Endothelial cell (in vitro differentiated cells): ENCODE data around the gene RHOU. TPM values are rescaled to one million over a fixed set of nuclear protein-coding genes. Genes with fewer than 3 reads are reported as not detected.

Experiments used
- DNase-seq: peaks from one replicate; pipeline ENCODE4 v3.0.0; 2021; ENCODE audit warnings: low spot score
- H3K27ac Mint-ChIP-seq: one replicate; pipeline ENCODE4 v1.8.0; 2021; ENCODE audit warnings: mixed read lengths, inconsistent platforms; ENCODE audit not compliant: unreplicated experiment
- H3K27me3 Mint-ChIP-seq: one replicate; pipeline ENCODE4 v1.8.0; 2021; ENCODE audit warnings: mild to moderate bottlenecking, moderate library complexity, mixed read lengths, inconsistent platforms; ENCODE audit not compliant: unreplicated experiment
- H3K36me3 Mint-ChIP-seq: one replicate; pipeline ENCODE4 v1.8.0; 2021; ENCODE audit warnings: mild to moderate bottlenecking, low read depth, mixed read lengths, inconsistent platforms; ENCODE audit not compliant: unreplicated experiment
- H3K4me1 Mint-ChIP-seq: one replicate; pipeline ENCODE4 v1.8.0; 2021; ENCODE audit warnings: mild to moderate bottlenecking, mixed read lengths, inconsistent platforms; ENCODE audit not compliant: unreplicated experiment
- H3K4me3 Mint-ChIP-seq: one replicate; pipeline ENCODE4 v1.8.0; 2021; ENCODE audit warnings: mild to moderate bottlenecking, mixed read lengths, inconsistent platforms; ENCODE audit not compliant: unreplicated experiment
- H3K9me3 Mint-ChIP-seq: one replicate; pipeline ENCODE4 v1.8.0; 2021; ENCODE audit warnings: mixed read lengths, inconsistent platforms; ENCODE audit not compliant: unreplicated experiment
- total RNA-seq: library from RNA; stranded (reverse); fragmentation: NEBNext Ultra II Directional; extraction: Animal tissue kit (Norgen Biotek cat#: 25700); gene quantifications from one replicate; pipeline ENCODE4 v1.2.1, GENCODE V29; 2021; ENCODE audit not compliant: unreplicated experiment
- TF ChIP-seq, protein P1 (sequence below): fragments of 200-600 bp; sonication (generic); IDR thresholded peaks from one replicate; pipeline ENCODE4 v1.5.0; 2021; ENCODE audit warnings: antibody characterized with exemption; ENCODE audit not compliant: unreplicated experiment

RHOU gene
- total RNA-seq, 1 donor from 2014 or later: 10.2 TPM

DNA sequence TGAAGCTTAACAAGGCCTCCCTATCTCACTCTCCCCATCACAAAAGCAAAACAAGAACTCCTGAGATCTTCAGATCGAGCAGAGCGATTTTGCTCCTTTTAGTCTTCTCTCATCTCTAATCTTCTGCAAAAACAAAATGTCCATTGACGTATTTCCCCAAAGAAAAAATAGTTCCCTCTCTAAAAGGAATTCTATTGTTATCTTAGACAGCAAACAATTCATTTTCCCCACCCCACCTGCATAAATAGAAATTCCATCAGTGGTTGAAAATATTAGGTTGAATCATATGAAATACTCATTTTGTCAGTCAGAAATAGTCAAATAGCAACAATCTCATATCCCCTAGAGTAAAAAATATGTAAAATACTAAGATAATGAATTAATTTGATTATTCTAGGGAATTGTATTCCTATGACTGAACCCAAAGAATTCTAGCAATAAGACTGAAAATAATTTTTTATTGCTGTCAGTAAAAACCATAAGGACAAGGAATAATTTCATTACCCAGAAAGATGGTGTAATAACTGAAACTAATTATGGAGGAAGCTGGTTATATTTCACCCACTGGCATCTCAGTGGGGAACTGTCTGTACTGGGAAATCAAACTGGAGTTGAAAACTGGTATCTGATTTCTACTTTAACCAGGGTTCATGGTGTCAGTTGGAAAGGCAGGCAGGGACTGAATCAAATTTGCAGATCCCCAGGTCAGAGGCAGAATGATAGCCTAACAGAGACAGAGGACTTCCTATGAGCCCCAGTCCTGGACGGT, 51.3 kb downstream of the RHOU start:
- Mint-ChIP-seq H3K27me3 (peaks cover 3% of the 10 kb centered on the region), H3K4me3 (no peak overlapping the region), H3K27ac (no peak overlapping the region), H3K4me1 (peaks cover 3% of the 10 kb centered on the region), H3K9me3 (no peaks in the 10 kb centered on the region), H3K36me3 (no peaks in the 10 kb centered on the region)
- TF ChIP-seq, protein P1, sequence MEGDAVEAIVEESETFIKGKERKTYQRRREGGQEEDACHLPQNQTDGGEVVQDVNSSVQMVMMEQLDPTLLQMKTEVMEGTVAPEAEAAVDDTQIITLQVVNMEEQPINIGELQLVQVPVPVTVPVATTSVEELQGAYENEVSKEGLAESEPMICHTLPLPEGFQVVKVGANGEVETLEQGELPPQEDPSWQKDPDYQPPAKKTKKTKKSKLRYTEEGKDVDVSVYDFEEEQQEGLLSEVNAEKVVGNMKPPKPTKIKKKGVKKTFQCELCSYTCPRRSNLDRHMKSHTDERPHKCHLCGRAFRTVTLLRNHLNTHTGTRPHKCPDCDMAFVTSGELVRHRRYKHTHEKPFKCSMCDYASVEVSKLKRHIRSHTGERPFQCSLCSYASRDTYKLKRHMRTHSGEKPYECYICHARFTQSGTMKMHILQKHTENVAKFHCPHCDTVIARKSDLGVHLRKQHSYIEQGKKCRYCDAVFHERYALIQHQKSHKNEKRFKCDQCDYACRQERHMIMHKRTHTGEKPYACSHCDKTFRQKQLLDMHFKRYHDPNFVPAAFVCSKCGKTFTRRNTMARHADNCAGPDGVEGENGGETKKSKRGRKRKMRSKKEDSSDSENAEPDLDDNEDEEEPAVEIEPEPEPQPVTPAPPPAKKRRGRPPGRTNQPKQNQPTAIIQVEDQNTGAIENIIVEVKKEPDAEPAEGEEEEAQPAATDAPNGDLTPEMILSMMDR: no peak
- no peak for DNase-seq

DNA sequence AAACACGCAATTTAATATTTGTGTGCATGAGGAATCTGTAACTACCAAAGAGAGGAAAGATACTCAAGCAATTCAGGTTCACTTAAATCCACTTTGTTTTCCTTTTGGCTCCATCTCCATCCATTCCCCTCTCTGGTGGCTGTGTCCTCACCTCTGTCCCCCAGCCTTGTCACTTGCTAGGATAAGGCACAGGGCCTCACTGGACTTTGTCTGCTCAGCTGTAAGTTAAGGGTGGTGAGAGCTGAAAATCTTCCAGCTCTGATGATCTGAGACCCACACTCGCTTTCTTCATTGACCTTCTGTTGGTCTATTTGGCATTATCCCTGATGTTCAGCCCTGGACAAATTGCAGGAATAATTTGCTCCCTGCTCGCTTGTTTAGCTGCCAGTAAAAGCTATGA, 56.5 kb downstream of the RHOU start:
- TF ChIP-seq, protein P1: no peak
- no peak overlapping the region for H3K27ac Mint-ChIP-seq
- no peaks in the 10 kb centered on the region for H3K9me3 Mint-ChIP-seq
- H3K4me1 Mint-ChIP-seq: peaks cover 3% of the 10 kb centered on the region
- no peak for DNase-seq
- no peaks in the 10 kb centered on the region for H3K36me3 Mint-ChIP-seq
- H3K4me3 Mint-ChIP-seq: no peak overlapping the region
- H3K27me3 Mint-ChIP-seq: peaks cover 3% of the 10 kb centered on the region

DNA sequence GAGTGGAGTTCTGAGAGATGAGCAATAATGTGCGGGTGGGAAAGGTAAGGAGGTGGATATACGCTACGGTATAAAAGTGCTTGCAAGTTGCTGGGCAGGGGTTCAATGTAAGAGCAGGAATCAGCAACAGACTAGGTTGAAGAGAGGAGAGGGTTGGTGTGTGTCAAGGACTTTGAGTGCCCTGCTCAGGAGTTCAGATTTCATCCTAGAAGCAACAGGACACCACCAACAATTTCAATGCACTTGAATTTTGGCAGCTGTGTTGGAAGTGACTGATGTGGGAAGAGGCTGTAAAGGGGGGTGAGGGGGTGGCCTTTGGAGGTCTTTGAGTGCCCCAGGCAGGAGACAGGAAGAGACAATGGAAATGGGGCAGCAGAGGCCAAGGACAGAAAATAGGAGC, 57.3 kb downstream of the RHOU start:
- Mint-ChIP-seq H3K4me3 (no peak overlapping the region), H3K9me3 (no peaks in the 10 kb centered on the region), H3K4me1 (peaks cover 3% of the 10 kb centered on the region), H3K27me3 (peaks cover 3% of the 10 kb centered on the region), H3K36me3 (no peaks in the 10 kb centered on the region), H3K27ac (no peak overlapping the region)
- DNase-seq: no peak
- TF ChIP-seq, protein P1: no peak

DNA sequence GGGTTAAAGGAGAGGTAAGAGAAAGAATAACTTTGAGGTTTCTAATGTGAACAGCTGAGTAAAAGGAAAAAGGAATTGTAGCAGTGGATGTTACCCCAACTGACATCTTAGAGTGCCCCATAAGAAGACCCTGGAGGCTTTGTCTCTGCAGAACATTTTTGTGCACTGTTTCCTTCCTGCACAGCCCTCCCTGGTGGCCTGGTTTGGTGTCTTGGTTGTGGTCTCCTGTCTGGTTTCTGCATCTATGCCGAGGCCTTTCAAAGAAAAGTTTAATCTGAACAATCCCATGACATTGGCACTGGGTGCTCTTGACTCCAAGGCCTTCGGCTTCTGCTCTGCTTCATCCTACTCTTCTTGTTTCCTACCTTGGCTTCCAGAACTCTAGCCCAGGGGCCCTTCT, 57.8 kb downstream of the RHOU start:
- no peak for DNase-seq
- Mint-ChIP-seq H3K27me3 (peaks cover 3% of the 10 kb centered on the region), H3K27ac (no peak overlapping the region), H3K4me1 (peaks cover 3% of the 10 kb centered on the region), H3K4me3 (no peak overlapping the region), H3K9me3 (no peaks in the 10 kb centered on the region), H3K36me3 (no peaks in the 10 kb centered on the region)
- TF ChIP-seq, protein P1: no peak

DNA sequence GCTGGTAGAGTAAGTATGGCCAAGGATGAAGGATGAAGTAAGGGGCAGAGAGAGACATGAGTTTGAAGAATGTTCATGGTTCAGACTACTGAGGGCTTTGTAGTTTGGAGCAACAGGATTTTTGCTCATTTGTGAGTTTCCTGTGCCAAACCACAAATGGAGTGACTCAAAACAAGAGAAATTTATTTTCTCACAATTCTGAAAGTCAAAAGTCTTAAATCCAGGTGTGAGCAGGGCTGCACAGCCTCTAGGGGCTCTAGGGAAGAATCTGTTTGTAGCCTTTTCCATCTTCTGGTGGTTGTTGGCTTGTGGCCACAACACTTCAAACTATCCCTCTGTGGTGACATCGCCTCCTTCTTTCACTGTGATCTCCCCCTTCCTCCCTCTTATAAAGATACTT, 58.9 kb downstream of the RHOU start:
- peaks cover 3% of the 10 kb centered on the region for H3K4me1 Mint-ChIP-seq
- no peak for DNase-seq
- H3K9me3 Mint-ChIP-seq: no peaks in the 10 kb centered on the region
- H3K27me3 Mint-ChIP-seq: peaks cover 5% of the 10 kb centered on the region
- H3K36me3 Mint-ChIP-seq: no peaks in the 10 kb centered on the region
- no peak overlapping the region for H3K4me3 Mint-ChIP-seq
- H3K27ac Mint-ChIP-seq: no peak overlapping the region
- TF ChIP-seq, protein P1: no peak
